ENCODE data around the gene UBR1.

UBR1 gene

GRCh38 chr15:43091859-43092258, 14.0 kb downstream of the UBR1 start:
- DNase-seq (ENCODE audit: low read depth): no peak
- H3K4me3 ChIP-seq (ENCODE audit: low read depth, low read length): no peak overlapping the region
- no peak for TF ChIP-seq CTCF (conservative IDR thresholded peaks at IDR 0.05; ENCODE audit: low read depth, low read length)

- no peak for DNase-seq (ENCODE audit: low read depth)
- no peak for TF ChIP-seq CTCF (conservative IDR thresholded peaks at IDR 0.05; ENCODE audit: low read depth, low read length)
- H3K4me3 ChIP-seq (ENCODE audit: low read depth, low read length): no peak overlapping the region
These were observed 19.3 kb downstream of the UBR1 start for GRCh38 chr15:43086551-43086950.

GRCh38 chr15:43085921-43086320, 19.9 kb downstream of the UBR1 start:
- DNase-seq (ENCODE audit: low read depth): peak; percentile 17
- H3K4me3 ChIP-seq (ENCODE audit: low read depth, low read length): no peak overlapping the region
- TF ChIP-seq CTCF (conservative IDR thresholded peaks at IDR 0.05; ENCODE audit: low read depth, low read length): no peak

GRCh38 chr15:43082509-43082908, 23.3 kb downstream of the UBR1 start:
- no peak for TF ChIP-seq CTCF (conservative IDR thresholded peaks at IDR 0.05; ENCODE audit: low read depth, low read length)
- peak; percentile 12 for DNase-seq (ENCODE audit: low read depth)

GRCh38 chr15:43081283-43081682, 24.6 kb downstream of the UBR1 start:
- no peak for DNase-seq (ENCODE audit: low read depth)
- TF ChIP-seq CTCF (conservative IDR thresholded peaks at IDR 0.05; ENCODE audit: low read depth, low read length): no peak
- no peak overlapping the region for H3K4me3 ChIP-seq (ENCODE audit: low read depth, low read length)

More at GRCh38 chr15:43082509-43082908, 23.3 kb downstream of the UBR1 start:
- H3K4me3 ChIP-seq (ENCODE audit: low read depth, low read length): no peak overlapping the region

GRCh38 chr15:43071451-43071850, 34.4 kb downstream of the UBR1 start:
- no peak for TF ChIP-seq CTCF (conservative IDR thresholded peaks at IDR 0.05; ENCODE audit: low read depth, low read length)
- DNase-seq (ENCODE audit: low read depth): no peak
- H3K4me3 ChIP-seq (ENCODE audit: low read depth, low read length): no peak overlapping the region

- no peak for DNase-seq (ENCODE audit: low read depth)
- H3K4me3 ChIP-seq (ENCODE audit: low read depth, low read length): no peak overlapping the region
- no peak for TF ChIP-seq CTCF (conservative IDR thresholded peaks at IDR 0.05; ENCODE audit: low read depth, low read length)
These were observed 34.9 kb downstream of the UBR1 start for GRCh38 chr15:43070893-43071292.

Measured in choroid plexus epithelial cell (primary cell).